GM12865 (cell line): ENCODE measurements around the gene ELP2.
A peak's percentile ranks its signal among the peaks of the same experiment; 100 is the strongest.

ENCODE experiments used
- DNase-seq: peaks from one replicate; pipeline ENCODE4 v3.0.0; 2010; ENCODE audit warnings: low read depth
- H3K4me3 ChIP-seq: 2 replicates; pipeline ENCODE4 v1.5.1; 2011; ENCODE audit warnings: mild to moderate bottlenecking, low read depth, low read length, control low read depth
- TF ChIP-seq, protein P1 (sequence below): IDR thresholded peaks from 2 replicates; pipeline ENCODE4 v1.5.1; 2011; ENCODE audit warnings: low read length, control low read depth, low read depth, inconsistent platforms; ENCODE audit not compliant: insufficient read depth; ENCODE audit errors: missing control alignments

ELP2 gene

GRCh38 chr18:36124841-36125240, 4.9 kb upstream of the ELP2 start:
- no peak overlapping the region for H3K4me3 ChIP-seq
- DNase-seq: no peak
- TF ChIP-seq, protein P1, sequence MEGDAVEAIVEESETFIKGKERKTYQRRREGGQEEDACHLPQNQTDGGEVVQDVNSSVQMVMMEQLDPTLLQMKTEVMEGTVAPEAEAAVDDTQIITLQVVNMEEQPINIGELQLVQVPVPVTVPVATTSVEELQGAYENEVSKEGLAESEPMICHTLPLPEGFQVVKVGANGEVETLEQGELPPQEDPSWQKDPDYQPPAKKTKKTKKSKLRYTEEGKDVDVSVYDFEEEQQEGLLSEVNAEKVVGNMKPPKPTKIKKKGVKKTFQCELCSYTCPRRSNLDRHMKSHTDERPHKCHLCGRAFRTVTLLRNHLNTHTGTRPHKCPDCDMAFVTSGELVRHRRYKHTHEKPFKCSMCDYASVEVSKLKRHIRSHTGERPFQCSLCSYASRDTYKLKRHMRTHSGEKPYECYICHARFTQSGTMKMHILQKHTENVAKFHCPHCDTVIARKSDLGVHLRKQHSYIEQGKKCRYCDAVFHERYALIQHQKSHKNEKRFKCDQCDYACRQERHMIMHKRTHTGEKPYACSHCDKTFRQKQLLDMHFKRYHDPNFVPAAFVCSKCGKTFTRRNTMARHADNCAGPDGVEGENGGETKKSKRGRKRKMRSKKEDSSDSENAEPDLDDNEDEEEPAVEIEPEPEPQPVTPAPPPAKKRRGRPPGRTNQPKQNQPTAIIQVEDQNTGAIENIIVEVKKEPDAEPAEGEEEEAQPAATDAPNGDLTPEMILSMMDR: no peak

DNA sequence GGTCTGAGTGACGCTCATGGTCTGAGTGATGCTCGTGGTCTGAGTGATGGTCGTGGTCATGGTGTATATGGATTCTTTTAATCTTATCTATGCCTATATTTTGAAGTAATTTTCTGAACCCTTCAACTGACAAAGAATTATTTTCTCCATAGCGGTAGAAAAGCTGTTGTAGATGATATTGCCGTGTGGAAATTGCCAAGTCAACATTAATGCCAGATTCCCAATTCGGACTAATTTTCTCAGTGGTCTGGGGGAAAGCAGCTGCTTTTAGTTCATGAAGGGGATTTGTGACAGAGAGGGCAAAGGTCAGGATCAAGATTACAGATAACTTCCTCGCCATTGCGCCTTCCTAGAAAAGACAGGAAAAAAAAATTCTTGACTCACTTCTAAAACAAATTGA, 3.0 kb upstream of the ELP2 start:
- DNase-seq: no peak
- TF ChIP-seq, protein P1: no peak
- no peak overlapping the region for H3K4me3 ChIP-seq

DNA sequence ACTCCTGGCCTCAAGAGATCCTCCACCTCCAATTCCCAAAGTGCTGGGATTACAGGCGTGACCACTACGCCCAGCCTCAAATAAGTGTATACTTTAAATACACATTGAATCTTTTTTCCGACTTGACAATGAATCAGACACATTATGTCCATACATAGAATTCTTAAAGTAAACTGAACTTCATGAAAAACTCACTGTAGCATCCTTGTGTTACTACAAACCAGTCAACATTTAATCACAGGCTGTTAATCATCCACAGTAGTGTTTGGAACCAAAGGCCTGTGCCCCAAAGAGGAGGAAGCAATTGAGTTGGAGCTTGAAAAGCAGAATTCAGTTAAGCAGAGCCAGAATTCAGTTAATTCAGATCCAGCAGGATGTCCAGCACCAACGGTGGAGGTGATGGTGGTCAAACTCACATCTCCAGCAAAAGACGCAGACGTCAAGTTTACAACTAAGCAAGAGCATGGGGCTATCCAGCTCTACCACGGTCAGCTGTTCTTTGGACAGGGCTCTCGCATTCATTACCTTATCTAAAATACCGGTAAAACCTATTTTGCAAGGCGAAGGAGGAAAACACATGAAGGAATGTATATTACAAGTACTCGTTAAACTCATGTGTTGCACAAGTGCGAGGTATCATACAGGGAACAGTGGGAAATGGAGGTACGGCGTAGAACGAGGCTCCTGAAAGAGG, 1.7 kb upstream of the ELP2 start:
- no peak for DNase-seq

DNA sequence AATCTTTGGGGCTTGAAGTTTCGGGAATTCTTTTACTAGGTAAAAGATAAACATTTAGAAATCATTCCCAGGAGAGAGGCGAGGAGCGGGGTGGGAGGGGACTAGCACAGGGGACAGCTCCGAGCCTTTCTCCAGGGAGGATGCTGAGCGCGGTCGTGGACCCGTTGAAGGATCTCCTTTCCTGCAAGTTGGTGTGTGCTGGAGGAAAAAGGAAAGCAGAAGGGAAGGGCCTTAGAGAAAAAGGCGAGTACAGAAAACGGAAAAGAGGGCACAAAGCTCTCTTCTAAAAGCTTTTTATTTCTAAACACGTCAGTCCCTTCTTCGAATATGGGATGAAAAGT, 1.2 kb upstream of the ELP2 start:
- H3K4me3 ChIP-seq: peak overlapping the region; percentile 98
- peak; percentile 11 for DNase-seq
- TF ChIP-seq, protein P1: no peak

More for the DNA sequence above, 1.7 kb upstream of the ELP2 start:
- TF ChIP-seq, protein P1: no peak
- peak overlapping the region; percentile 98 for H3K4me3 ChIP-seq

- DNase-seq: no peak
- H3K4me3 ChIP-seq: peak overlapping the region; percentile 98
- TF ChIP-seq, protein P1: no peak
Observed at GRCh38 chr18:36128907-36129299, 796 bp upstream of the ELP2 start.

- peak overlapping the region; percentile 98 for H3K4me3 ChIP-seq
- TF ChIP-seq, protein P1: no peak
- peak; percentile 34 for DNase-seq
Observed at GRCh38 chr18:36130039-36130831, 536 bp downstream of the ELP2 start.
